ENCODE results near the gene LYPD8. TPM values are rescaled to one million over a fixed set of nuclear protein-coding genes. Genes with fewer than 3 reads are reported as not detected.

The LYPD8 gene
- total and polyA plus RNA-seq, 2 of the 8 experiments (the other 6 are each of a cell fraction or from before 2014, with no cell fraction given), result not detected

DNA sequence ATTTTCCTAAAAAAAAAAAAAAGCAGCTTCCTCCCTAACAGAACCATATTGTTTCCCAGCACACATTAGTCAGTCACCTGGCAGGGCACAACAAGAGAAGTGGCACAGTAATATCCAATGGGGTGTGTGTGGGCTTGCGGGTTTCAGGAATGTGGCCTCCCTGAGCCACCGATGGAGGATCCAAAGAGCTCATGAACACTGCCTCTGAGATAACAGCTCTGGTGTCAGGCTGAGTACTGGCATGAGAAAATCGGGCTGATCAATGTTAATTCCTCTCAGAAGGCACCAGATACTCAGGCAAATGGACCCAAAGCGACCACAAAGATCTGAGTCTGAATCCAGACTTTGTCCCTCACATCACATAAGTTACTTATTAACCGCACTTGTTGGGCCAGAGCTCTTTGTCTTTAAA, 2.2 kb upstream of the LYPD8 start:
- no peak overlapping the region for H3K9ac ChIP-seq (replicated peaks in 1 of 4; ENCODE audit: extremely low read depth in 1 of 4, low read depth in 3 of 4, low read length in 3 of 4)
- peaks cover 60 to 80% of the 10 kb centered on the region in 2 experiments for H3K9me3 ChIP-seq (ENCODE audit: insufficient read depth in 2 of 2, low read depth in 1 of 2, low read length in 1 of 2)
- H4K20me1 ChIP-seq (replicated peaks in 1 of 2; ENCODE audit: control insufficient read depth in 1 of 2, insufficient read depth in 2 of 2, low read length in 2 of 2), result peaks cover 0 to 15% of the 10 kb centered on the region in 2 experiments
- H2AFZ ChIP-seq (ENCODE audit: low read length), result no peak overlapping the region
- H2BK5ac ChIP-seq (ENCODE audit: low read depth, low read length), result no peak overlapping the region
- H3K4me2 ChIP-seq (ENCODE audit: insufficient read depth in 1 of 2, low read depth in 2 of 2, low read length in 2 of 2), result no peak overlapping the region
- peaks cover 17% of the 10 kb centered on the region; the same call in 1 of the 2 replicates for H3K23me2 ChIP-seq (ENCODE audit: low read depth, low read length)
- H2BK20ac ChIP-seq (ENCODE audit: low read length), result no peak overlapping the region
- no peak overlapping the region for H3K56ac ChIP-seq (replicated peaks; ENCODE audit: insufficient read length, low read depth, low read length)
- no peaks in the 10 kb centered on the region; a peak in 1 of 8 replicates for H3K36me3 ChIP-seq (ENCODE audit: control insufficient read depth in 2 of 4, insufficient read depth in 4 of 4, low read length in 3 of 4)
- no peak overlapping the region for H2AK5ac ChIP-seq (ENCODE audit: low read depth, low read length)
- H3K23ac ChIP-seq (ENCODE audit: insufficient read length), result no peak overlapping the region
- DNase-seq (ENCODE audit: low read depth in 1 of 2, low spot score in 2 of 2), result no peak
- H3K27ac ChIP-seq (ENCODE audit: low read depth, low read length), result no peak overlapping the region
- no peak overlapping the region for H2BK120ac ChIP-seq (replicated peaks; ENCODE audit: low read depth, low read length)
- H3K79me2 ChIP-seq (ENCODE audit: control insufficient read depth in 1 of 2, insufficient read depth in 2 of 2, low read length in 2 of 2), result no peaks in the 10 kb centered on the region
- H3K18ac ChIP-seq (ENCODE audit: extremely low read depth, low read length), result no peak overlapping the region
- ChIA-PET CTCF (ENCODE audit: partially characterized antibody) (no interaction called here), POLR2A (ENCODE audit: partially characterized antibody) (no interaction called here)
- H3K4ac ChIP-seq (replicated peaks; ENCODE audit: insufficient read length, low read depth, low read length), result no peak overlapping the region
- 67% methylated on average over 5 of the region's 5 CpGs; no CpG with 5 or more reads in 1 of the 2 experiments for WGBS, 2 experiments (ENCODE audit: extremely low coverage in 1 of 2, insufficient coverage in 1 of 2, insufficient read length in 1 of 2, insufficient replicate concordance in 2 of 2, low coverage in 1 of 2, low lambda C conversion rate in 2 of 2, missing lambda C conversion rate in 1 of 2)
- H3K27me3 ChIP-seq (replicated peaks in 1 of 4; ENCODE audit: control insufficient read depth in 3 of 4, extremely low read depth in 1 of 4, insufficient read depth in 3 of 4, low read length in 3 of 4), result no peaks in the 10 kb centered on the region; a peak in 1 of 7 replicates
- no peak overlapping the region for H2BK15ac ChIP-seq (ENCODE audit: low read length)
- H4K8ac ChIP-seq (ENCODE audit: extremely low read depth, insufficient read depth, low read length), result no peak overlapping the region
- no peak overlapping the region for H3K14ac ChIP-seq (ENCODE audit: insufficient read length)
- H3K4me3 ChIP-seq (ENCODE audit: extremely low read depth in 1 of 4, insufficient read depth in 2 of 4, low read depth in 3 of 4, low read length in 4 of 4), result no peak overlapping the region
- H3K79me1 ChIP-seq (ENCODE audit: low read depth, low read length), result no peaks in the 10 kb centered on the region
- H3K4me1 ChIP-seq (replicated peaks in 1 of 4; ENCODE audit: control insufficient read depth in 3 of 4, insufficient read depth in 4 of 4, low read length in 3 of 4), result no peaks in the 10 kb centered on the region
- no peak overlapping the region for H2BK12ac ChIP-seq (ENCODE audit: low read depth, low read length)
- no peak for FAIRE-seq
- no peak overlapping the region for H4K91ac ChIP-seq (replicated peaks; ENCODE audit: insufficient read length, low read length)
- no peak overlapping the region for H4K5ac ChIP-seq (ENCODE audit: insufficient read length, low read depth, low read length)
- TF ChIP-seq POLR2AphosphoS5 (IDR thresholded peaks at IDR 0.05; ENCODE audit: low read depth, low read length) (no peak), PHF8 (conservative IDR thresholded peaks at IDR 0.05; ENCODE audit: low read depth, low read length) (no peak), RAD21 (IDR thresholded peaks at IDR 0.05 in 1 of 2, conservative IDR thresholded peaks at IDR 0.05 in 1 of 2; ENCODE audit: low read depth in 2 of 2, low read length in 2 of 2) (no peak), SUZ12 (IDR thresholded peaks at IDR 0.05; ENCODE audit: low read length) (no peak)

Data from H1 (cell line).